GM21576 (cell line): Measurements from ENCODE around the gene PTPRN2.

ENCODE experiments used
- ATAC-seq: cut with Tn5 transposase; IDR thresholded peaks from one replicate; pipeline ENCODE4 v1.9.1; 2021; ENCODE audit warnings: mild to moderate bottlenecking, moderate library complexity; ENCODE audit not compliant: unreplicated experiment

Gene PTPRN2

GRCh38 chr7:157540606-157541294 is 1046.9 kb downstream of the PTPRN2 start:
- no peak for ATAC-seq

- no peak for ATAC-seq
Measured at GRCh38 chr7:157540020-157540419, 1047.6 kb downstream of the PTPRN2 start.

GRCh38 chr7:157539521-157539920 is 1048.1 kb downstream of the PTPRN2 start:
- no peak for ATAC-seq

- ATAC-seq: no peak
Measured at GRCh38 chr7:157538735-157539134, 1048.9 kb downstream of the PTPRN2 start.

GRCh38 chr7:157538321-157538720 is 1049.3 kb downstream of the PTPRN2 start:
- ATAC-seq: no peak

- no peak for ATAC-seq
Measured at GRCh38 chr7:157537056-157537455, 1050.6 kb downstream of the PTPRN2 start.

GRCh38 chr7:157532068-157532467 is 1055.6 kb downstream of the PTPRN2 start:
- ATAC-seq: no peak

- ATAC-seq: no peak
Measured at GRCh38 chr7:157529768-157530560, 1057.7 kb downstream of the PTPRN2 start.

- ATAC-seq: no peak
Measured at GRCh38 chr7:157528785-157529341, 1058.8 kb downstream of the PTPRN2 start.

- ATAC-seq: no peak
Measured at GRCh38 chr7:157527686-157528085, 1059.9 kb downstream of the PTPRN2 start.

- ATAC-seq: no peak
Measured at GRCh38 chr7:157526913-157527634, 1060.5 kb downstream of the PTPRN2 start.

GRCh38 chr7:157526005-157526912 is 1061.4 kb downstream of the PTPRN2 start:
- no peak for ATAC-seq

GRCh38 chr7:157525491-157525915 is 1062.1 kb downstream of the PTPRN2 start:
- no peak for ATAC-seq

- no peak for ATAC-seq
Measured at GRCh38 chr7:157524731-157525130, 1062.9 kb downstream of the PTPRN2 start.

- ATAC-seq: no peak
Measured at GRCh38 chr7:157523766-157524421, 1063.7 kb downstream of the PTPRN2 start.

GRCh38 chr7:157523371-157523765 is 1064.3 kb downstream of the PTPRN2 start:
- no peak for ATAC-seq

- ATAC-seq: no peak
Measured at GRCh38 chr7:157522954-157523353, 1064.7 kb downstream of the PTPRN2 start.

GRCh38 chr7:157522189-157522588 is 1065.4 kb downstream of the PTPRN2 start:
- ATAC-seq: no peak

- ATAC-seq: no peak
Measured at GRCh38 chr7:157521752-157522151, 1065.9 kb downstream of the PTPRN2 start.
